Memory B cell (primary cell): ENCODE data around the gene SASH1.
A peak's percentile ranks its signal among the peaks of the same experiment; 100 is the strongest.
"Not testable (repeated sequence)": the region's sequence is repeated elsewhere in the genome, so short reads cannot be mapped to it uniquely, and the experiment has no call there.

Source experiments
- ATAC-seq: fragments of 150-1000 bp; cut with Tn5 transposase; 2 replicates; pipeline ENCODE4 v1.10.0; 2021; ENCODE audit warnings: low read depth, mild to moderate bottlenecking, moderate library complexity
- DNase-seq, 2 donors: peaks; one replicate each; pipeline ENCODE4 v3.0.0; 2022; ENCODE audit warnings: low spot score in 2 of 2
- H3K27ac Mint-ChIP-seq: one replicate; pipeline ENCODE4 v1.8.0; 2022; ENCODE audit warnings: mild to moderate bottlenecking, moderate library complexity, mixed read lengths
- H3K27me3 Mint-ChIP-seq: one replicate; pipeline ENCODE4 v1.8.0; 2022; ENCODE audit warnings: mixed read lengths
- H3K36me3 Mint-ChIP-seq: one replicate; pipeline ENCODE4 v1.8.0; 2022; ENCODE audit warnings: mild to moderate bottlenecking, mixed read lengths
- H3K4me1 Mint-ChIP-seq: one replicate; pipeline ENCODE4 v1.8.0; 2022; ENCODE audit warnings: mixed read lengths
- H3K4me3 Mint-ChIP-seq: one replicate; pipeline ENCODE4 v1.8.0; 2022; ENCODE audit warnings: mild to moderate bottlenecking, moderate library complexity, mixed read lengths
- H3K9me3 Mint-ChIP-seq: one replicate; pipeline ENCODE4 v1.8.0; 2022; ENCODE audit warnings: mixed read lengths

SASH1 gene

DNA sequence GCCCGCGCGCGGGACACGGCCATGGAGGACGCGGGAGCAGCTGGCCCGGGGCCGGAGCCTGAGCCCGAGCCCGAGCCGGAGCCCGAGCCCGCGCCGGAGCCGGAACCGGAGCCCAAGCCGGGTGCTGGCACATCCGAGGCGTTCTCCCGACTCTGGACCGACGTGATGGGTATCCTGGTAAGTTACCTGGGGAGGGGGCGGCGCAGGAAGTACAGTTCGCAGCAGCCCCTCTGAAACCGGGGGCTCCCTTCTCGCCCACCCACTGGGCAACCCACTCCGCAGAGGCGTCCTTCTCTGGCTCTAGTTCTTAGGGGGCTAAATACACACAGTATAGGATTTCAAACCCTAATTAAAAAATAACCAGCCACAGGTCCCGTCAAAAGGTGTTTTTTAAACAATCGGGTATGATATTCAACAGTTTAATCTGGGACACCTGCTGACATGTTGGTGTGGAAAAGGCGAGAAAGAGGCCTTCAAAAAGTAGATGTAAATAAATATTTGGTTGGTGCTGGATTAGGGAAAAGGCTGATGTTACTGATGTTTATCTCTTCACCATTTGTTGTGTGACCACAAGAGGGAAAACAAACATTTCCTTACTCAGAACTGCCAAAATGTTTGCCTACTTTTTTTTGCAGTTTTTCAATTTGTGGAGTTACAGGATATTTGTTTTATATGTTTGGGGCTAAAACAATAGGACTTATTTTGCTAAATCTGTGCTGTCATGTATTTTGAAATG is 577 bp downstream of the SASH1 start:
- DNase-seq (no peak), ATAC-seq (no peak)
- peaks cover 5% of the 10 kb centered on the region for H3K27me3 Mint-ChIP-seq
- H3K36me3 Mint-ChIP-seq = no peaks in the 10 kb centered on the region
- peak overlapping the region; percentile 58 for H3K4me3 Mint-ChIP-seq
- no peak overlapping the region for H3K27ac Mint-ChIP-seq
- no peaks in the 10 kb centered on the region for H3K4me1 Mint-ChIP-seq
- no peaks in the 10 kb centered on the region for H3K9me3 Mint-ChIP-seq

DNA sequence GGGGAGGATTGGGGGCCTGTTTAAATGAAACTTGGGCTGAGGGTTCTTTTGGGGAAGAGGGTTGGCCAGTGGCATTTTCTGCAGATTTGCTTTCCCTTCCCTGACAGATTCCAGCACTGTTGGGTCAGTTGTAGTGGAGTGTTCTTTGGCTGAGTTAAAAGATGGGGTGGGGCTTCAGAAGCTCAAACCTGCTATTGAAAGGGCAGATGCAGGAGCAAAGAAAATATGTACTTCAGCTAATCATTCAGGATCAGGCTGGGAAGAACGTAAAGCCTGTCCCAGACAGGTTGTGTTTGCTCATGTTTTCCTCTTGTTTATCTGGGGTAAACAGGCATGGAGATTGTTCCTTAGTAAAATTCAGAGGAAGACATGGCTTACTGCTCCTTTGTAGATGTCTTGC is 2.5 kb downstream of the SASH1 start:
- H3K9me3 Mint-ChIP-seq = no peaks in the 10 kb centered on the region
- no peak overlapping the region for H3K4me3 Mint-ChIP-seq
- ATAC-seq = no peak
- no peaks in the 10 kb centered on the region for H3K36me3 Mint-ChIP-seq
- no peak for DNase-seq
- H3K27me3 Mint-ChIP-seq = peaks cover 10% of the 10 kb centered on the region
- no peak overlapping the region for H3K27ac Mint-ChIP-seq
- no peaks in the 10 kb centered on the region for H3K4me1 Mint-ChIP-seq

DNA sequence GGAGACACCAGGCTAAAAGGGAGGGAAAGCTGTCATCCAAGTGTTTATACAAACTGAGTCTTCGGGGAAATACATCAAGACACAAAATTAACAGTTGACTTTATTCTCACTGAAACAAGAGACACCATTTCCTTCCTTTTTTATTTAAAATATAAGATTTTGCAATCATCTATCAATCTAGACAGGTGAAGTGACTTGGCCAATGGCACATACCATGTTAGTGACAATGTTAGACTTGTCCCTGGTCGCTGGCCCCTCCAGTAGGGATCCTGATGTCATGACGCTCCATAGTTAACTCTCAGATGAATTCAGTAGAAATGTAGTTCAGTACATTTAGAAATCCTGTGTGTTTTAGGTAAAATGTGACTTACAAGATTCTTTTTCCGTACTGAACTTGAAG is 2.9 kb downstream of the SASH1 start:
- H3K27ac Mint-ChIP-seq = no peak overlapping the region
- ATAC-seq (no peak), DNase-seq (no peak)
- no peaks in the 10 kb centered on the region for H3K4me1 Mint-ChIP-seq
- no peaks in the 10 kb centered on the region for H3K9me3 Mint-ChIP-seq
- H3K36me3 Mint-ChIP-seq = no peaks in the 10 kb centered on the region
- H3K4me3 Mint-ChIP-seq = no peak overlapping the region
- H3K27me3 Mint-ChIP-seq = peaks cover 10% of the 10 kb centered on the region

DNA sequence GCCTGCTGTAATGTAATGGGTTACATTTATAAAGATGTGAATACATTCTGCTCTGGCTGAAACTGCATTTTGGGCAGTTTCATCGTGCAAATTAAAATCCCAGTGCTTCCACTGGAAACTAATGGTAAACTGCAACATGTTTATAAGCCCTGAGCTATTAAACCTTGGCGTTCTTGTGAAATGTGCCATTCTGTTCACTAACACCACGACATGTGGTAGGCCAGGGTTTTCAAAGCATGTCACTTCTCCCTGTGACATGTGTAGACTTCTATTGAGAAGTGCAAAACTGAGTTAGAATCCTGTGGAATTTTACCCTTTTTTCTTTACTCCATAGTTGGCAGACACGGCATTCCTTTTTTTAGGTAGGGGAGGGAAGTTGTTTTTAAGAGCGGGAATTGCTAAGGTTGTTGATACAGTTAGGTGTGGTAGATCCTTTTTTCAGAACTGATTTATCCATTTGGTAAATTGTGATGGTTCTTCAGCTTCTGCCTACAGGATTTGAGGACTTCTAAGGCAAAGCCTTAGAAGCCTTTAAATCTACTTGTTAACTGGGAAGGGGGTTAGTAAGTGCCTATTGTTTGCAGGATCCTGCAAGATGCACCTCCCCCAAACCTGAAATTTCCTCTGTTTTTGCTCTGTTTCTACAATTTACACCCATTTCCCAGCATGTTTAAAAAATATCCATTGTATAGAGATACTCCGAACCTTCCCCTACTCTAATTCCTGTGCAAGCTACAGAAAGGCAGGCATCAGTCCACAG is 4.2 kb downstream of the SASH1 start:
- H3K4me3 Mint-ChIP-seq = no peak overlapping the region
- H3K4me1 Mint-ChIP-seq = no peaks in the 10 kb centered on the region
- no peak for DNase-seq
- H3K27me3 Mint-ChIP-seq = peaks cover 11% of the 10 kb centered on the region
- no peaks in the 10 kb centered on the region for H3K36me3 Mint-ChIP-seq
- H3K27ac Mint-ChIP-seq = no peak overlapping the region
- ATAC-seq = no peak
- no peaks in the 10 kb centered on the region for H3K9me3 Mint-ChIP-seq

DNA sequence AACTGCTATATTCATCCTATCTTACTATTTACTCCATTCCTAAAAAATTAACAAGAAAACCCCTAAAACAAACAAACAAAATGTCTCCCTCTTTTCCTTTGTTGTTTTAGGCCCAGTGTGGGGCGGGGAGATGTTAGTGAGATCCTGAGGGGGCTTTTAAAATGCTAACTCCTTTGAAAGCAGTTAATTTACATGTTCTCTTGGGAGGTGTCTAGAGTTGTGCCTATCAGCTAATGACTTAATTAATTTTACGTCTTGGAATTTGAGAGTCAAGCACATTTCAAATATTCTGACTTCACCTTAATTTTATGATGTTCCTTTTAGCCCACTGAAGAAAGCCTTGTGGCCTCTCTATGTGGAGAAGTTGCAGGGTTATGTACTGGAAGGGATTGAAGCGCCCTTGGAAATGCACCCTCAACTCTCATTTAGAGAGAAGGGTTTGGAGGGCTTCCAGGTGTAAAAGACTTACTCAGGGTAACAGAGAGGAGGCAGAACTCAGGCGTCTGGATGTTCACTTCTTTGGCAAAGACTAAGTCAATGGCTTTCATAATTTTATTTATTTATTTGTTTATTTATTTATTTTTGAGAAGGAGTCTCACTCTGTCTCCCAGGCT is 4.9 kb downstream of the SASH1 start:
- Mint-ChIP-seq H3K27ac (no peak overlapping the region), H3K9me3 (no peaks in the 10 kb centered on the region), H3K4me3 (no peak overlapping the region), H3K4me1 (no peaks in the 10 kb centered on the region), H3K36me3 (no peaks in the 10 kb centered on the region), H3K27me3 (peaks cover 10% of the 10 kb centered on the region)
- DNase-seq = no peak
- ATAC-seq = no peak

DNA sequence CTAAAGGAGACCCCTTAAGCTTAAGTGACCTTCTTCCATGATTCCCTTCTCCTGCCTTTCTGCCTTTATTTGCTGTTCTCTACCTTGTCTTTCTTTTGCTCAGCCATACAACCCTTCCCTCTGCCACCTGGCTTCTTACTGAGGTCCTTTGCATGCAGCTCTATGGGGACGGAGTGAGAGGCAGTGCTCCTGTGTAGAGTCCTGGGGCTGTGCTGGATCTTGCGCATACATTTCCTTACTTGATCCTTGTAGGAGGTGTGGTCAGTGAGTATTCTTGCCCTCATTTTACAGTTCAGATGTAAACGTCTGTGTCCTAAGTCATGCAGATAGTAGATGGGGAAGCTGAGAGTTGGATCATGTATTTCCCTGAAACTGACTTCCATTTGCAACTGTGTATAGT is 5.7 kb downstream of the SASH1 start:
- no peaks in the 10 kb centered on the region for H3K4me1 Mint-ChIP-seq
- H3K27me3 Mint-ChIP-seq = peaks cover 10% of the 10 kb centered on the region
- no peak overlapping the region for H3K4me3 Mint-ChIP-seq
- ATAC-seq = no peak
- H3K36me3 Mint-ChIP-seq = no peaks in the 10 kb centered on the region
- H3K9me3 Mint-ChIP-seq = no peaks in the 10 kb centered on the region
- no peak for DNase-seq
- no peak overlapping the region for H3K27ac Mint-ChIP-seq

DNA sequence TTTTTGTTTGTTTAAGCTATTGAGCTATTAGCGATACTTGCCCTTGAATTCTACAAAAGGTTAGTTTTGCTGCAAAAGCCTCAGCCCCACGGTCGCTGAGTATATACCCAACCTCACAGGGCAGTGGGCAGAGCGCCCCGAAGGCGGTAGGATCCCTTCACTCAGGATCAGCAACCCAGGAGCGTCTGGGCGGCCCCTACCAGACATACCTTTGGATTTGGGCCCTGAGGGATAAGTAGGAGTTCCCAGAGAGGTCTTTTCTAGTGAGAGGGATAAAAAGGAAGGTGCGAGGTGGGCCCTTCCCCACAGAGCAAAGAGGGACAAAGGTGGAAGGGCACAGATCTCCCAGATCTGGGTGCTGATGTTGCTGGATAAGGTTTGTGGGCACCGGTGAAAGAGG is 6.1 kb downstream of the SASH1 start:
- no peaks in the 10 kb centered on the region for H3K4me1 Mint-ChIP-seq
- H3K9me3 Mint-ChIP-seq = no peaks in the 10 kb centered on the region
- H3K27me3 Mint-ChIP-seq = peaks cover 10% of the 10 kb centered on the region
- no peak overlapping the region for H3K4me3 Mint-ChIP-seq
- no peak for ATAC-seq
- no peak overlapping the region for H3K27ac Mint-ChIP-seq
- no peak for DNase-seq
- no peaks in the 10 kb centered on the region for H3K36me3 Mint-ChIP-seq

DNA sequence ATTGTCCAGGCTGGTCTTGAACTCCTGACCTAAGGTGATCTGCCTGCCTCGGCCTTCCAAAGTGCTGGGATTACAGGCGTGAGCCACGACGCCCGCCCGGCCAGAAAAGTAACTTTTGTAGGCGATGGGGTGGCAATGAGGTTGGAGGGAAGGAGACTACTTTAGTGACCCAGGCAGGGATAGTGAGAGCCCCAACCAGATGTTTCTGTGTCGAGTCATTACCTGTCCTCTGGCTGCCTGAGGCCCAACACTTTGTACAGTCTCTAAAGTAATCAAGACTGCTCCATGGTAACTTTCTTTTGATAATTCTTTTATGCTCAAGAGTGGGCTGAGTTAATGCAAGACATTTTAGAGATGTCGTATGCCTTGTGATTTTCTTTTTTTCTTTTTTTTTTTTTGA is 6.8 kb downstream of the SASH1 start:
- ATAC-seq = no peak
- DNase-seq = no peak
- no peak overlapping the region for H3K27ac Mint-ChIP-seq
- H3K4me1 Mint-ChIP-seq = no peaks in the 10 kb centered on the region
- no peaks in the 10 kb centered on the region for H3K36me3 Mint-ChIP-seq
- H3K4me3 Mint-ChIP-seq = no peak overlapping the region
- no peaks in the 10 kb centered on the region for H3K9me3 Mint-ChIP-seq
- H3K27me3 Mint-ChIP-seq = peaks cover 10% of the 10 kb centered on the region

DNA sequence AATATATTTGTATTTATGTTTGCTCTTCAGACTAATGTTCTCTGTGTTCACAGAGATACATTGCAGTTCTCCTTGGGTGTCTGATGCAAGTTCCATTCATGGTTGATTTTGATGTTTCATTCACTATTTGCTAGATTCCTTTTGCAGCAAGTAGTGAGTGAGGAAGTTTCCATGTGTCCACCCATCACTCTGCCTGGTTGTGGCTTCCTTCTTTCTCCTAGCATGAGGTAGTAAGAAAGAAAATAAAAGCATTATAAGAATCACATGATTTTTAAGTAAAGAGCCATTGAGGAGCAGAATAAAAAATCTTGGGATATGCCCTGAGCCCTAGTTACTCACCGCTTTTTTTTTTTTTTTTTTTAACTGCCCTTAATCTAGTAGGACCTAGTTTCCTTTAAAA is 8.7 kb downstream of the SASH1 start:
- no peaks in the 10 kb centered on the region for H3K36me3 Mint-ChIP-seq
- H3K9me3 Mint-ChIP-seq = no peaks in the 10 kb centered on the region
- ATAC-seq (no peak), DNase-seq (no peak)
- H3K4me1 Mint-ChIP-seq = no peaks in the 10 kb centered on the region
- peaks cover 9% of the 10 kb centered on the region for H3K27me3 Mint-ChIP-seq
- no peak overlapping the region for H3K27ac Mint-ChIP-seq
- no peak overlapping the region for H3K4me3 Mint-ChIP-seq

DNA sequence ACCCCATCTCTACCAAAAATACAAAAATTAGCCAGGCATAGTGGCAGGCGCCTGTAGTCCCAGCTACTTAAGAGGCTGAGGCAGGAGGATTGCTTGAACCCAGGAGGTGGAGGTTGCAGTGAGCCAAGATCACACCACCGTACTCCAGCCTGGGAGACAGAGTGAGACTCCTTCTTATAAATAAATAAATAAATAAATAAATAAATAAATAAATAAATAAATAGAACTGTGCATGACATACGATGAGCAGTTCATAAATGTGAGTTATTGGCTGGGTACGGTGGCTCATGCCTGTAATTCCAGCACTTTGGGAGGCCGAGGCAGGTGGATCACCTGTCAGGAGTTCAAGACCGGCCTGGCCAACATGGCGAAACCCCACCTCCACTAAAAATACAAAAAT is 9.8 kb downstream of the SASH1 start:
- ATAC-seq, H3K9me3 Mint-ChIP-seq, H3K27ac Mint-ChIP-seq, H3K27me3 Mint-ChIP-seq, H3K4me1 Mint-ChIP-seq, DNase-seq, H3K4me3 Mint-ChIP-seq, H3K36me3 Mint-ChIP-seq: not testable (repeated sequence)

DNA sequence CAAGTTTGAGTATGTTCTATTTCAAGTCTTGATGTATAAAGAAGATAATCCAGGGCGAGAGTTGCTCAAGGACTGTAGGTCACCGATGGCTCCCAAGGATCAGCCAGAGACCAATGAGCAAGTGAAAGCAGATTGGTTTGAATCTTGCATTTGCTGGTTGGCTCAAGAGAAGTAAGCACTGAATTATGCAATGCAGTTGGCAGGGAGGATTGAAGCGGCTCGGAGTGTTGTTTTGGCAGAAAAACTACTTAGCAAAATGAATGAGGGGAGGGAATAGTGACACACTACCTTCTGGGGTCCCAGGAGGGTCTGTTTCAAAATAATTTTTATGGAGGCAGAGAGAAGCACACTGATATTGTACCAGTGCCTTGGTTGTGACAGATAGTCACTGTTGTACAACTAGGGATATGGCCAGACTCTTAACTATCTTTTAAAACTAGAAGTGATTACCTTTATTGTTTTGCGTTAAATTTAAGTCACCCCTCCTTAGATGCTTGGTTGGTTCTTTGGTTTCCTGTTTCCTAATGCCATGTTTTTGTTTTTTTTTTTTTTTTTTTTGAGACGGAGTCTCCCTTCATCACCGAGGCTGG is 15.7 kb downstream of the SASH1 start:
- no peaks in the 10 kb centered on the region for H3K4me1 Mint-ChIP-seq
- DNase-seq (no peak), ATAC-seq (no peak)
- peaks cover 12% of the 10 kb centered on the region for H3K27me3 Mint-ChIP-seq
- no peaks in the 10 kb centered on the region for H3K9me3 Mint-ChIP-seq
- H3K36me3 Mint-ChIP-seq = no peaks in the 10 kb centered on the region
- H3K4me3 Mint-ChIP-seq = no peak overlapping the region
- no peak overlapping the region for H3K27ac Mint-ChIP-seq

DNA sequence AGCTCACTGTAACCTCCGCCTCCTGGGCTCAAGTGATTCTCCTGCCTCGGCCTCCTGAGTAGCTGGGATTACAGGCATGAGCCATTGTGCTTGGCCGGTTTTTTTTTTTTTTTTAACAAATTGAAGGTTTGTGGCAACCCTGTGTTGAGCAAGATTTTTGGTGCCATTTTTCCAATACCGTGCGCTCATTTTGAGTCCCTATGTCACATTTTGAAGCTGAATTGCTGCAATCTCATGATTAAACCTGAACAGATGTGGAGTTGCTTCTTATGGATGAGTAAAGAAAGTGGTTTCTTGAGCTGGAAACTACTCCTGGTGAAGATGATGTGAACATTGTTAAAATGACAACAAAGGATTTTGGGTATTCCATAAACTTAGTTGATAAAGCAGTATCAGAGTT is 16.6 kb downstream of the SASH1 start:
- Mint-ChIP-seq H3K4me1 (no peaks in the 10 kb centered on the region), H3K4me3 (no peak overlapping the region), H3K36me3 (no peaks in the 10 kb centered on the region), H3K27ac (no peak overlapping the region), H3K9me3 (no peaks in the 10 kb centered on the region), H3K27me3 (peaks cover 15% of the 10 kb centered on the region)
- DNase-seq = no peak
- ATAC-seq = no peak

DNA sequence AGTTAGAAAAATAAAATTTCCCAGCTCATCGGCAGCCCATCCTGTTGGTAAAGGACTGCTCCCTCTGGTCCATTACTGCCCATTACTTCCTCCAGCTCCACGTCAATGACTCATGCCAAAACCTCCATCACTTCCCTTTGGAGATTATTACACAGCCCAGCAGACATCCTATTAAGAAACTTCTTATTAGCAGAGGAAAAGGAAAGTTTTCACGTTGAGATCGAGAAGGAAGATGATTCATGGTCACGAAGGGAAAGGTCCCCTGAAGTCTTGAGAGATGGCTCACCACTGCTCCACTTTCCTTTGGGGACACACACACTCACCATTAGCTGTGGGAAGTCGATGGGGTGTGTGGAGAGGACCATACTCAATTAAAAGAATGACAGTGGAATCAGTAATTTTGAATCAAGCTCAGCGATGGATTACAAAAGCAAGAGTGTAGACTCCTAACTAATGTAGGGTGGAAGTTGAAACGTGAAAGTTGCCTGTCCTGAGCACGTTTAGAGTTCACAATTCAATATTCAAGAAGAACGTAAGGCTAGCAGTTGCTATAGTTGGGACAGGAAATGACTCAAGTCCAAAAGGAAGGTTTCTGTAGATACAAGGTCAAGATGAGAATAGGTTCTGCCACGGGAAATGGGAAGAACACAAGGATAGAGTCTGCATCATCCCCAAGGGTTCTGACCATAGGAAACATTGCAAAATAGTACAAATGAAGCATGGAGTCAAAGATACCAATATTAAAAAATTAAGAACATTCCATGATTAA is 21.6 kb downstream of the SASH1 start:
- Mint-ChIP-seq H3K4me3 (no peak overlapping the region), H3K27me3 (peaks cover 24% of the 10 kb centered on the region), H3K4me1 (peaks cover 3% of the 10 kb centered on the region), H3K27ac (no peak overlapping the region), H3K36me3 (no peaks in the 10 kb centered on the region), H3K9me3 (no peaks in the 10 kb centered on the region)
- DNase-seq (no peak), ATAC-seq (no peak)

DNA sequence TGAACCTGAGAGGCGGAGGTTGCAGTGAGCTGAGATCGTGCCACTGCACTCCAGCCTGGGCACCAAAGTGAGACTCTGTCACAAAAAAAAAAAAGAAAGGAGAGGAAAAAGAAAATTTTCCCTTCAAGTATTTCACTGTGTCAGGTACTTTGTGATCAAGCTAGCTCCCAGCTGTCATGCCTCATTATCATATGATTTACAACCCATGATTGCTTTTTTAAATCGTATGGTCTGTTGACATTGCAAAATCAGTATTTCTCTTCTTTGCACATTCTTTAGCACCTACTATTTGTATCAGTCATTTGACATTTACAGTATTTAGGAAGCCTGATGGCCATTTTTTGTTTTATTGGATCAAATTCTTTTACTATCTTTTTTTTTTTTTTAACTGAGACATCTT is 22.4 kb downstream of the SASH1 start:
- Mint-ChIP-seq H3K27me3 (peaks cover 26% of the 10 kb centered on the region), H3K27ac (no peak overlapping the region), H3K9me3 (no peaks in the 10 kb centered on the region), H3K4me1 (peaks cover 3% of the 10 kb centered on the region), H3K4me3 (no peak overlapping the region), H3K36me3 (no peaks in the 10 kb centered on the region)
- ATAC-seq = no peak
- DNase-seq = no peak
